H1 (cell line): ENCODE results near the gene TMCC1. TPM values are rescaled to one million over a fixed set of nuclear protein-coding genes. Genes with fewer than 3 reads are reported as not detected.
A peak's percentile ranks its signal among the peaks of the same experiment; 100 is the strongest.

Experiments used
- CTCF ChIA-PET: fragments of 300-600 bp; sonication (Branson Sonifier 250); formaldehyde crosslinking; loops from one replicate; lab custom pipeline; 2021; ENCODE audit not compliant: partially characterized antibody; lab: Charles Lee
- POLR2A ChIA-PET: fragments of 300-600 bp; sonication (Branson Sonifier 250); formaldehyde crosslinking; loops from one replicate; lab custom pipeline; 2021; ENCODE audit warnings: inconsistent platforms; ENCODE audit not compliant: partially characterized antibody; lab: Charles Lee
- DNase-seq, 2 experiments: peaks; one replicate each; pipeline versions ENCODE4 v3.0.0 to v3.0.0-alpha.2; 2010 to 2022; ENCODE audit warnings: low spot score in 2 of 2, low read depth in 1 of 2, mixed read lengths in 1 of 2
- FAIRE-seq: peaks from 2 replicates; lab custom pipeline; 2011; peaks lifted over from hg19 to GRCh38; lab: Jason Lieb, UNC
- H2AFZ ChIP-seq: 2 replicates; pipeline ENCODE4 v1.8.1; 2012; ENCODE audit warnings: low read length, inconsistent platforms
- H2AK5ac ChIP-seq: 2 replicates; pipeline ENCODE4 v1.6.1; 2013; ENCODE audit warnings: low read depth, low read length
- H2BK120ac ChIP-seq: replicated peaks from 2 replicates; pipeline ENCODE3; 2013; ENCODE audit warnings: low read depth, low read length, inconsistent platforms
- H2BK12ac ChIP-seq: 2 replicates; pipeline ENCODE4 v1.6.1; 2013; ENCODE audit warnings: low read depth, low read length
- H2BK15ac ChIP-seq: 2 replicates; pipeline ENCODE4 v1.6.1; 2013; ENCODE audit warnings: low read length
- H2BK20ac ChIP-seq: 2 replicates; pipeline ENCODE4 v1.6.1; 2013; ENCODE audit warnings: low read length
- H2BK5ac ChIP-seq: 2 replicates; pipeline ENCODE4 v1.6.1; 2013; ENCODE audit warnings: low read depth, low read length
- H3K14ac ChIP-seq: 2 replicates; pipeline ENCODE4 v1.6.1; 2013; ENCODE audit warnings: inconsistent platforms; ENCODE audit not compliant: insufficient read length
- H3K18ac ChIP-seq: 2 replicates; pipeline ENCODE4 v1.6.1; 2013; ENCODE audit warnings: low read length; ENCODE audit errors: extremely low read depth
- H3K23ac ChIP-seq: 2 replicates; pipeline ENCODE4 v1.6.1; 2013; ENCODE audit warnings: inconsistent platforms; ENCODE audit not compliant: insufficient read length
- H3K23me2 ChIP-seq: 2 replicates; pipeline ENCODE4 v1.6.1; 2013; ENCODE audit warnings: low read depth, low read length
- H3K27ac ChIP-seq: 2 replicates; pipeline ENCODE4 v1.6.1; 2011; ENCODE audit warnings: low read depth, low read length, inconsistent platforms
- H3K27me3 ChIP-seq, 4 experiments: replicated peaks in 1 of 4; 1 replicate in 1 of 4; 2 replicates in 3 of 4; pipeline versions ENCODE4 v1.6.1 to v1.8.1; 2011 to 2013; ENCODE audit warnings: low read length in 3 of 4, mild to moderate bottlenecking in 3 of 4, inconsistent platforms in 2 of 4, mixed read lengths in 2 of 4, moderate library complexity in 1 of 4; ENCODE audit not compliant: control insufficient read depth in 3 of 4, insufficient read depth in 3 of 4; ENCODE audit errors: extremely low read depth in 1 of 4
- H3K36me3 ChIP-seq, 4 experiments: 2 replicates each; pipeline versions ENCODE4 v1.6.1 to v1.8.1; 2011 to 2013; ENCODE audit warnings: mild to moderate bottlenecking in 4 of 4, low read length in 3 of 4, moderate library complexity in 2 of 4, control low read depth in 1 of 4, inconsistent platforms in 1 of 4; ENCODE audit not compliant: insufficient read depth in 4 of 4, control insufficient read depth in 2 of 4
- H3K4ac ChIP-seq: replicated peaks from 2 replicates; pipeline ENCODE3; 2013; ENCODE audit warnings: low read length, low read depth, mixed read lengths, inconsistent platforms; ENCODE audit not compliant: insufficient read length
- H3K4me1 ChIP-seq, 4 experiments: replicated peaks in 1 of 4; 1 replicate in 1 of 4; 2 replicates in 3 of 4; pipeline versions ENCODE4 v1.6.1 to v1.8.1; 2011 to 2013; ENCODE audit warnings: low read length in 3 of 4, inconsistent platforms in 2 of 4, mixed read lengths in 1 of 4; ENCODE audit not compliant: insufficient read depth in 4 of 4, control insufficient read depth in 3 of 4
- H3K4me2 ChIP-seq, 2 experiments: 2 replicates each; pipeline versions ENCODE4 v1.6.1 to v1.8.1; 2011 to 2013; ENCODE audit warnings: low read depth in 2 of 2, low read length in 2 of 2, control low read depth in 1 of 2, inconsistent platforms in 1 of 2, mild to moderate bottlenecking in 1 of 2; ENCODE audit not compliant: insufficient read depth in 1 of 2
- H3K4me3 ChIP-seq, 4 experiments: fragments of 200-600, 300-600 bp in 1 of 4; sonication (generic), shearing (Covaris generic), sonication (Bioruptor Twin) in 1 of 4; 2 replicates each; pipeline versions ENCODE4 v1.5.1 to v1.8.1; 2011 to 2016; ENCODE audit warnings: low read length in 4 of 4, low read depth in 3 of 4, control low read depth in 2 of 4, inconsistent platforms in 2 of 4, mild to moderate bottlenecking in 2 of 4, mixed read lengths in 1 of 4, moderate library complexity in 1 of 4; ENCODE audit not compliant: insufficient read depth in 2 of 4; ENCODE audit errors: extremely low read depth in 1 of 4
- H3K56ac ChIP-seq: replicated peaks from 2 replicates; pipeline ENCODE3; 2013; ENCODE audit warnings: low read depth, mild to moderate bottlenecking, mixed read lengths, low read length, inconsistent platforms; ENCODE audit not compliant: insufficient read length
- H3K79me1 ChIP-seq: 2 replicates; pipeline ENCODE4 v1.6.1; 2013; ENCODE audit warnings: low read depth, low read length, control low read depth
- H3K79me2 ChIP-seq, 2 experiments: 2 replicates each; pipeline versions ENCODE4 v1.6.1 to v1.8.1; 2012 to 2013; ENCODE audit warnings: low read length in 2 of 2, mild to moderate bottlenecking in 2 of 2, inconsistent platforms in 1 of 2; ENCODE audit not compliant: insufficient read depth in 2 of 2, control insufficient read depth in 1 of 2
- H3K9ac ChIP-seq, 4 experiments: replicated peaks in 1 of 4; 1 replicate in 1 of 4; 2 replicates in 3 of 4; pipeline versions ENCODE4 v1.6.1 to v1.8.1; 2011 to 2013; ENCODE audit warnings: low read depth in 3 of 4, low read length in 3 of 4, control low read depth in 2 of 4, mild to moderate bottlenecking in 2 of 4, moderate library complexity in 2 of 4, inconsistent platforms in 1 of 4; ENCODE audit errors: extremely low read depth in 1 of 4
- H3K9me3 ChIP-seq, 2 experiments: 2 replicates each; pipeline versions ENCODE4 v1.6.1 to v1.8.1; 2012 to 2013; ENCODE audit warnings: mild to moderate bottlenecking in 2 of 2, moderate library complexity in 2 of 2, control low read depth in 1 of 2, inconsistent platforms in 1 of 2, low read depth in 1 of 2, low read length in 1 of 2, mixed read lengths in 1 of 2; ENCODE audit not compliant: insufficient read depth in 2 of 2
- H4K20me1 ChIP-seq, 2 experiments: replicated peaks in 1 of 2; 2 replicates each; pipeline versions ENCODE3 to v1.8.1; 2011 to 2013; ENCODE audit warnings: inconsistent platforms in 2 of 2, low read length in 2 of 2, mild to moderate bottlenecking in 1 of 2; ENCODE audit not compliant: insufficient read depth in 2 of 2, control insufficient read depth in 1 of 2
- H4K5ac ChIP-seq: 2 replicates; pipeline ENCODE4 v1.6.1; 2013; ENCODE audit warnings: low read length, low read depth, mixed read lengths, inconsistent platforms; ENCODE audit not compliant: insufficient read length
- H4K8ac ChIP-seq: 2 replicates; pipeline ENCODE4 v1.8.0; 2013; ENCODE audit warnings: mild to moderate bottlenecking, moderate library complexity, low read length, inconsistent platforms; ENCODE audit not compliant: insufficient read depth; ENCODE audit errors: extremely low read depth
- H4K91ac ChIP-seq: replicated peaks from 2 replicates; pipeline ENCODE3; 2013; ENCODE audit warnings: low read length, mixed read lengths, inconsistent platforms; ENCODE audit not compliant: insufficient read length
- E2F6 ChIP-seq: IDR thresholded peaks from 2 replicates; pipeline ENCODE4 v1.6.1; 2012; ENCODE audit warnings: inconsistent platforms
- FOSL1 ChIP-seq: IDR thresholded peaks from 2 replicates; pipeline ENCODE4 v1.6.1; 2011; ENCODE audit warnings: mild to moderate bottlenecking, low read depth, low read length, moderate library complexity; ENCODE audit not compliant: insufficient read depth
- GABPA ChIP-seq: IDR thresholded peaks from 2 replicates; pipeline ENCODE4 v1.6.1; 2011; ENCODE audit warnings: mild to moderate bottlenecking, low read length, moderate library complexity, borderline replicate concordance; ENCODE audit not compliant: insufficient read depth
- KDM1A ChIP-seq: fragments of 200-600, 300-600 bp; sonication (generic); IDR thresholded peaks from 2 replicates; pipeline ENCODE4 v1.7.1; 2016; ENCODE audit warnings: mild to moderate bottlenecking, low read length, borderline replicate concordance
- RAD21 ChIP-seq, 2 experiments: IDR thresholded peaks in 1 of 2; conservative IDR thresholded peaks in 1 of 2; 2 replicates each; pipeline ENCODE4 v1.6.1; 2011; ENCODE audit warnings: low read depth in 2 of 2, low read length in 2 of 2, improper control_type of control experiment in 1 of 2, inconsistent platforms in 1 of 2, mild to moderate bottlenecking in 1 of 2, moderate library complexity in 1 of 2
- SAP30 ChIP-seq: fragments of 300-600 bp; sonication (generic); IDR thresholded peaks from 2 replicates; pipeline ENCODE4 v1.7.1; 2012; ENCODE audit warnings: low read length, moderate library complexity, mild to moderate bottlenecking, inconsistent platforms; ENCODE audit not compliant: insufficient read depth, insufficient replicate concordance
- SIRT6 ChIP-seq: IDR thresholded peaks from one replicate; pipeline ENCODE4 v1.7.1; 2012; ENCODE audit warnings: low read length, inconsistent platforms
- YY1 ChIP-seq: IDR thresholded peaks from 2 replicates; pipeline ENCODE4 v1.6.1; 2011; ENCODE audit warnings: low read depth, mild to moderate bottlenecking, low read length
- WGBS, 2 experiments: shearing (Covaris generic) in 1 of 2; methylation state at CpG; one replicate each; pipeline versions ENCODE4 v1.1.6 to v1.1.7; 2013 to 2015; ENCODE audit warnings: low lambda C conversion rate in 2 of 2, mixed read lengths in 2 of 2, inconsistent platforms in 1 of 2, low coverage in 1 of 2, missing lambda C conversion rate in 1 of 2; ENCODE audit not compliant: insufficient replicate concordance in 2 of 2, insufficient coverage in 1 of 2, insufficient read length in 1 of 2; ENCODE audit errors: extremely low coverage in 1 of 2, missing lambda C conversion rate in 1 of 2; 5-methylcytosine and 5-hydroxymethylcytosine counted together
- polyA plus RNA-seq, 7 experiments: library from polyadenylated mRNA; depleted of rRNA in 3 of 7; stranded (reverse) in 5 of 7; unstranded in 2 of 7; fragments of >200 nt in 5 of 7; fragments of 200-250 nt in 2 of 7; gene quantifications; 1 replicate in 5 of 7; 2 replicates in 1 of 7; 4 replicates in 1 of 7; pipeline versions ENCODE4 v1.2.1 to v1.2.3, GENCODE V29; 2011 to 2013; ENCODE audit warnings: missing spikeins in 2 of 7, mixed read lengths in 2 of 7
- total RNA-seq: library from RNA; stranded (reverse); fragmentation: NEBNext Ultra II Directional; extraction: Animal tissue kit (Norgen Biotek cat#: 25700); gene quantifications from 2 replicates; pipeline ENCODE4 v1.2.1, GENCODE V29; 2021

TMCC1 gene
- total and polyA plus RNA-seq, 2 of the 8 experiments (the other 6 are each of a cell fraction or from before 2014, with no cell fraction given) = 10.4 to 27.1 TPM

GRCh38 chr3:129611812-129612533 is 281.5 kb downstream of the TMCC1 start:
- Histone ChIP-seq H4K20me1 (no peaks in the 10 kb centered on the region), H3K4me3 (no peak overlapping the region), H2BK20ac (peak overlapping the region; percentile 95; the same call in 1 of the 2 replicates), H3K14ac (no peak overlapping the region), H2AFZ (peak overlapping the region; percentile 28; the same call in 1 of the 2 replicates), H3K23me2 (peaks cover 4% of the 10 kb centered on the region; the same call in 1 of the 2 replicates), H2BK5ac (peak overlapping the region; percentile 95; the same call in 1 of the 2 replicates), H3K27me3 (peaks cover 0 to 7% (median 3%) of the 10 kb centered on the region in 4 experiments; a peak in 3 of 7 replicates), H4K5ac (peak overlapping the region; percentile 7), H3K9me3 (no peaks in the 10 kb centered on the region), H3K79me2 (no peaks in the 10 kb centered on the region), H2BK15ac (peak overlapping the region; percentile 92; the same call in 1 of the 2 replicates), H2BK120ac (peak overlapping the region; percentile 90), H3K79me1 (no peaks in the 10 kb centered on the region), H3K4me2 (peak overlapping the region in 1 of 2 experiments; percentile 1; a peak in 1 of 4 replicates), H3K4ac (peak overlapping the region; percentile 74), H4K8ac (peak overlapping the region; percentile 19), H3K27ac (no peak overlapping the region), H4K91ac (peak overlapping the region; percentile 90), H2AK5ac (no peak overlapping the region), H3K23ac (no peak overlapping the region), H3K9ac (no peak overlapping the region), H3K18ac (peak overlapping the region; percentile 53), H3K56ac (peak overlapping the region; percentile 63), H3K36me3 (no peaks in the 10 kb centered on the region), H2BK12ac (peak overlapping the region; percentile 98; the same call in 1 of the 2 replicates), H3K4me1 (peaks cover 0 to 23% (median 21%) of the 10 kb centered on the region in 4 experiments; a peak in 6 of 7 replicates)
- peak in 1 of 2 experiments; percentile 72 for DNase-seq
- POLR2A ChIA-PET = interaction anchor here (0.9 to 1.4 kb wide), 3 partner anchors 12 to 58 kb away, joined by 3 to 4 read pairs (median 3); no protein-coding TSS in a partner anchor
- WGBS, 2 experiments = 39% methylated on average over 23 of the region's 25 CpGs; no CpG with 5 or more reads in 1 of the 2 experiments
- FAIRE-seq = no peak
- CTCF ChIA-PET = interaction anchor here (0.6 to 2.0 kb wide), 6 partner anchors 14 to 1741 kb away, joined by 3 to 6 read pairs (median 4); no protein-coding TSS in a partner anchor
- TF ChIP-seq YY1 (peak; percentile 42; the same call in 1 of the 2 replicates), FOSL1 (no peak), SIRT6 (no peak), E2F6 (no peak), KDM1A (no peak), SAP30 (no peak), RAD21 (IDR thresholded peaks at IDR 0.05 in 1 of 2, conservative IDR thresholded peaks at IDR 0.05 in 1 of 2; ENCODE audit: low read depth in 2 of 2, low read length in 2 of 2) (peak; percentile 19 to 45; a peak in 3 of 4 replicates), GABPA (no peak)
